ENCODE results near the gene SEZ6. TPM values are rescaled to one million over a fixed set of nuclear protein-coding genes. Genes with fewer than 3 reads are reported as not detected.

The SEZ6 gene
- total RNA-seq, 1 donor from 2014 or later, result not detected

DNA sequence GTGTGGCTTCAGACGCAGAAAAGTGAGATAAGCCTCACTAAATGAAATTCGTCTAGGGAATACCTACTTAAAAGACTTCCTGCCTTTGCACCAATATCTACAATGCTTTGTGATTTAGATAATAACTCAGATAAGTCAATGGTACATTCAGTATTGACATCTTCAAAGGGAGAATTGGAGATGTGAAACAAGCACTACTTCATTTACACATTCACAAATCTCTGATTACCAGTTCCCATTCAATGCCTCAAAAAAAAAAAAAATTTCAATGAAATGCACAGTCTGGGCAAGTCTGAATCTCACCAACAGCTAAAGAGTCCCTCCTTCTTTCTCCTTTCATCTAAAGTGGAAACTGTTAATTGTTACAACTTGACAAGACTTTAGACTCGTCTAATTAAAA, 58.2 kb downstream of the SEZ6 start:
- intact Hi-C loops (cut with DNase I), result no loop called here

DNA sequence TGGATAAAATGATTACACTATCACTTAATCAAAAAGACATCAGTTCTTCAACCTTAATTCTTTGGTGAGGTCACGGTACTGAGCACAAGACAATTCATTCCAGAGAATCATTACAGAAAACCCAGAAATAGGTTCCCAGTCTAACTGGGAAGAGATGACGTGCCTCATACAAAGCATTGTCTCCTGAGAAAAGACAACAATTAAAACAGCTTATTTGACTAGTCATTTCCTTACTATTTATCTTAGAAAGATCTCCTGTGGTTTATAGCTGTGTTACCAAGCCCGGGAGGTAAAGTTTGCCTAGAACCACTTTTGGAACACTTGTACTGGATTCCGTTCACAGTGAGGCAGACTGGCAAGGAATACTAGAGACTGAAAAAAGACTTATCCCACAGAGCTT, 59.6 kb downstream of the SEZ6 start:
- H3K27me3 ChIP-seq, result no peaks in the 10 kb centered on the region
- H3K9me3 ChIP-seq, result no peaks in the 10 kb centered on the region
- no peak overlapping the region for H3K4me3 ChIP-seq
- DNase-seq (ENCODE audit: extremely low spot score in 2 of 2), result no peak
- intact Hi-C loops (cut with DNase I), result no loop called here
- peaks cover 0 to 11% of the 10 kb centered on the region in 2 donors for H3K36me3 ChIP-seq
- TF ChIP-seq POLR2A (IDR thresholded peaks at IDR 0.05) (no peak), POLR2AphosphoS5 (IDR thresholded peaks at IDR 0.05; ENCODE audit: insufficient read depth in 1 of 2, low read depth in 1 of 2) (no peak)
- peak overlapping the region; percentile 33 for H3K27ac ChIP-seq
- peaks cover 72% of the 10 kb centered on the region for H3K4me1 ChIP-seq

More for the DNA sequence above, 58.2 kb downstream of the SEZ6 start:
- no peak for TF ChIP-seq POLR2AphosphoS5 (IDR thresholded peaks at IDR 0.05; ENCODE audit: insufficient read depth in 1 of 2, low read depth in 1 of 2)
- no peak for TF ChIP-seq POLR2A (IDR thresholded peaks at IDR 0.05)
- TF ChIP-seq, protein P1, sequence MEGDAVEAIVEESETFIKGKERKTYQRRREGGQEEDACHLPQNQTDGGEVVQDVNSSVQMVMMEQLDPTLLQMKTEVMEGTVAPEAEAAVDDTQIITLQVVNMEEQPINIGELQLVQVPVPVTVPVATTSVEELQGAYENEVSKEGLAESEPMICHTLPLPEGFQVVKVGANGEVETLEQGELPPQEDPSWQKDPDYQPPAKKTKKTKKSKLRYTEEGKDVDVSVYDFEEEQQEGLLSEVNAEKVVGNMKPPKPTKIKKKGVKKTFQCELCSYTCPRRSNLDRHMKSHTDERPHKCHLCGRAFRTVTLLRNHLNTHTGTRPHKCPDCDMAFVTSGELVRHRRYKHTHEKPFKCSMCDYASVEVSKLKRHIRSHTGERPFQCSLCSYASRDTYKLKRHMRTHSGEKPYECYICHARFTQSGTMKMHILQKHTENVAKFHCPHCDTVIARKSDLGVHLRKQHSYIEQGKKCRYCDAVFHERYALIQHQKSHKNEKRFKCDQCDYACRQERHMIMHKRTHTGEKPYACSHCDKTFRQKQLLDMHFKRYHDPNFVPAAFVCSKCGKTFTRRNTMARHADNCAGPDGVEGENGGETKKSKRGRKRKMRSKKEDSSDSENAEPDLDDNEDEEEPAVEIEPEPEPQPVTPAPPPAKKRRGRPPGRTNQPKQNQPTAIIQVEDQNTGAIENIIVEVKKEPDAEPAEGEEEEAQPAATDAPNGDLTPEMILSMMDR (IDR thresholded peaks at IDR 0.05), result no peak
- H3K36me3 ChIP-seq, result peaks cover 0 to 8% of the 10 kb centered on the region in 2 donors
- peak overlapping the region; percentile 95 for H3K27ac ChIP-seq
- peaks cover 62% of the 10 kb centered on the region for H3K4me1 ChIP-seq
- H3K4me3 ChIP-seq, result no peak overlapping the region
- DNase-seq (ENCODE audit: extremely low spot score in 2 of 2), result no peak
- no peaks in the 10 kb centered on the region for H3K9me3 ChIP-seq
- H3K27me3 ChIP-seq, result no peaks in the 10 kb centered on the region

DNA sequence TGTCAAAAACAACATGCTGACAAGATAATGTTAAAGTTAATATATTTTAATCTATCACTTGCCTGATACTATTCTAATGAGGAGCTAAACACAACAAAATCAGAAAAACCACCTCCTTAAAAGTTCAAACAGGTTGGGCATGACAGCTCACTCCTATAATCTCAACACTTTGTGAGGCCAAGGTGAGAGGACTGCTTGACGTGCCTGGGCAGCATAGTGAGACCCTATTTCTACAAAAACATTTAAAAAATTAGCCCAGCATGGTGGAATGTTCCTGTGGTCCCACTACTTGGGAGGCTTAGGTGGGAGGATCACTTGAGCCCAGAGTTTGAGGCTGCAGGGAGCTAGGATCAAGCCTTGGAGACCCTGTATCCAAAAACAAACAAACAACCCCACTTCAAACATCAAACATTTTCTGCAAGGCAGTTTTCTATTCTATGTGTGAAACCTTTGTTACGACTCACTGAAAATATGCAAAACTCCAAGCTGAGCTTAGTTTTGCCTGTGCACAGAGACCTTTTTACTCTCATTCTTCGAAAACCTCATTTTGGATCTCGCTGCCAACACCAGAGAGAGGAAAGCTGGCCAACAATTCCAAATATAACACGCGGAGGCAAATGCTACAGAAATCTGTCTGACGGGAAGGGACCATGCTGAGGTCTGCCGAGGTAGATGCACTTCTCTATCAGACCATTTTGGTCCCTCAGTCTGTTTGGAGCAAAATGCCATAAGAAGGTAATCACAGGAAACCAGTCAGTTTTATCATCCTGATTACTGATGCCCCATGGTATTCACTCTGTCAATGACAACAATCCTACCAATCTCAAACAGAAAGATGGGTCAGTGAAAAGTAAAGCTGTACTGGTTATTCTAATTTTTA, 60.7 kb downstream of the SEZ6 start:
- DNase-seq (ENCODE audit: extremely low spot score in 2 of 2), result no peak
- TF ChIP-seq, protein P1 (IDR thresholded peaks at IDR 0.05), result no peak
- no peak for TF ChIP-seq POLR2A (IDR thresholded peaks at IDR 0.05)
- no peak for TF ChIP-seq POLR2AphosphoS5 (IDR thresholded peaks at IDR 0.05; ENCODE audit: insufficient read depth in 1 of 2, low read depth in 1 of 2)
- intact Hi-C loops (cut with DNase I), result no loop called here
- Histone ChIP-seq H3K9me3 (no peaks in the 10 kb centered on the region), H3K27ac (no peak overlapping the region), H3K27me3 (no peaks in the 10 kb centered on the region), H3K36me3 (peaks cover 0 to 11% of the 10 kb centered on the region in 2 donors), H3K4me3 (no peak overlapping the region), H3K4me1 (peaks cover 84% of the 10 kb centered on the region)

DNA sequence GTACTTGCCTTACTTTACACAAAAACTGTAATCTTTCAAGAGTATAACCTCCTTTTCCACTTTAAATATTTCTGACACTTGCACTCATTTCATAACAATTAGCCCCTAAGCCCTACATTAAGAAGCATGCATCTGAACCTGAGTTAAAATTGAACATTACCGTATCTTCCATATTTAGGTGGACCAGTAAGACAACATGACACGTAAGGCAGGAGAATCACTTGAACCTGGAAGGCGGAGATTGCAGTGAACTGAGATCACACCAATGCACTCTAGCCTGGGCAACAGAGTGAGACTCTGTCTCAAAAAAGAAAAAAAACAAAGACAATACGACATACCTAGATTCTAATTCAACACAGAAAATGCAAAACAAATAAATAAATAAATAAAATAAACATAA, 61.5 kb downstream of the SEZ6 start:
- intact Hi-C loops (cut with DNase I), result no loop called here
- H3K4me3 ChIP-seq, result no peak overlapping the region
- no peaks in the 10 kb centered on the region for H3K27me3 ChIP-seq
- no peak overlapping the region for H3K27ac ChIP-seq
- peaks cover 0 to 11% of the 10 kb centered on the region in 2 donors for H3K36me3 ChIP-seq
- DNase-seq (ENCODE audit: extremely low spot score in 2 of 2), result no peak
- H3K4me1 ChIP-seq, result peaks cover 89% of the 10 kb centered on the region
- H3K9me3 ChIP-seq, result no peaks in the 10 kb centered on the region
- TF ChIP-seq POLR2AphosphoS5 (IDR thresholded peaks at IDR 0.05; ENCODE audit: insufficient read depth in 1 of 2, low read depth in 1 of 2) (no peak), POLR2A (IDR thresholded peaks at IDR 0.05) (no peak)
- TF ChIP-seq, protein P1 (IDR thresholded peaks at IDR 0.05), result no peak

DNA sequence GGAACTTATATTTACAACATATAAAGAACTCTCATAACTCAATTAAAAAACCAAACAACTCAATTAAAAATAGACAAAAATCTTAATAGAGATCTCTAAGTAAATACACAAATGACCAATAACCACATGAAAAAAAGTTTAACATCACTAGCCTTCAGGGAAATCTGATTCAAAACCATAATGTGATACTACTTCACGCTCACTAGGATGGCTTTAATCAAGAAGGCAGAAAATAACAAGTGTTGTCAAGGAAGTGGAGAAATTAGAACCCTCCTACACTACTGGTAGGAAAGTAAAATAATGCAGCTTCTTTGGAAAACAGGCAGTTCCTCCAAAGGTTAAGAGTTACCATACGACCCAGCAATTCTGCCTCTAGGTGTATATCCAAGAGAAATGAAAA, 62.9 kb downstream of the SEZ6 start:
- Histone ChIP-seq H3K9me3 (no peaks in the 10 kb centered on the region), H3K36me3 (peaks cover 0 to 11% of the 10 kb centered on the region in 2 donors), H3K4me1 (peaks cover 92% of the 10 kb centered on the region), H3K4me3 (no peak overlapping the region), H3K27ac (no peak overlapping the region), H3K27me3 (no peaks in the 10 kb centered on the region)
- intact Hi-C loops (cut with DNase I), result no loop called here
- no peak for DNase-seq (ENCODE audit: extremely low spot score in 2 of 2)
- TF ChIP-seq POLR2AphosphoS5 (IDR thresholded peaks at IDR 0.05; ENCODE audit: insufficient read depth in 1 of 2, low read depth in 1 of 2) (no peak), POLR2A (IDR thresholded peaks at IDR 0.05) (no peak)
- TF ChIP-seq, protein P1 (IDR thresholded peaks at IDR 0.05), result no peak

Measured in vagina (tissue), 2 donors.